NT2/D1 (cell line): Measurements from ENCODE around the gene STX2.

ENCODE experiments used
- SUZ12 ChIP-seq: IDR thresholded peaks from 2 replicates; pipeline ENCODE4 v1.6.1; 2011; ENCODE audit not compliant: insufficient read length, insufficient read depth; ENCODE audit errors: extremely low read depth
- YY1 ChIP-seq: IDR thresholded peaks from 2 replicates; pipeline ENCODE4 v1.6.1; 2011; ENCODE audit not compliant: insufficient read length, insufficient read depth
- ZNF274 ChIP-seq: IDR thresholded peaks from 2 replicates; pipeline ENCODE4 v1.6.1; 2011; ENCODE audit warnings: mild to moderate bottlenecking, low read depth, low read length

DNA sequence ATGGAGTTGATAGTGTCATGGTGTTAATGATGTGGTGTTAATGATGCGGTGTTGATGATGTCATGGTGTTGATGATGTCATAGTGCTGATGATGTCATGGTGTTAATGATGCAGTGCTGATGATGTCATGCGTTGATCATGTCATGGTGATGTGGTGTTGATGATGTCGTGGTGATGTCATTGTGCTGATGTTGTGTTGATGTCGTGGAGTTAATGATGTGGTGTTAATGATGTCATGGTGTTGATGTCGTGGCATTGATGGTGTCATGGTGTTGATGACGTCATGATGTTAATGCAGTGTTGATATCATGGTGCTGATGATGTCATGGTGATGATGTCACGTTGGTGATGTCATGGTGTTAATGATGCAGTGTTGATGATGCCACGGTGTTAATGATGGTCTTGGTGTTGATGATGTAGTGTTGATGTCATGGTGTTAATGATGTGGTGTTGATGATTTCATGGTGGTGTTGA is 73.8 kb downstream of the STX2 start:
- TF ChIP-seq ZNF274 (no peak), SUZ12 (no peak), YY1 (no peak)
